Activated CD8-positive, alpha-beta memory T cell treated with anti-CD3 and anti-CD28 coated beads for 4 hours (primary cell): ENCODE measurements around the gene ROBO1.
"Not testable (repeated sequence)": the region's sequence is repeated elsewhere in the genome, so short reads cannot be mapped to it uniquely, and the experiment has no call there.

Experiments used
- DNase-seq, 2 donors: peaks; one replicate each; pipeline ENCODE4 v3.0.0-alpha.2; 2020; ENCODE audit warnings: low read depth in 2 of 2

The ROBO1 gene

DNA sequence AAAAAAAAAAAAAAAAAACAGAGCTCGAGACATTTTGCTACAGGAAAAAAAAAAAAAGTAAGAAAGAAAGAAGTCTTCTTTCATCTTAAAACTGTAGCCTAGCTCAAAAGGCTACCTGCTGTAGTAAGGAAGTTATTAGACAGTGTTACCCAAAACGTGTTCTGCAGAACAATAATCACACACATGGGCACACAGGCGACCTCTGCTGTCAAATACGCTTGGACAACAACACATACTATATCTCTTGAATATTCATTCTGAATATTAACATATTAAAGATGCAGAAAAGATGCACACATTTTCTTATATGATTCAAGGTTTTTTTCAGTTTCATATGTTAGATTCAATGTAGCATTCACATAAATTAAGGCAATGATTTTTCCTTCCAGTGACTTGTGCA lies 215.8 kb downstream of the ROBO1 start:
- DNase-seq = no peak

DNA sequence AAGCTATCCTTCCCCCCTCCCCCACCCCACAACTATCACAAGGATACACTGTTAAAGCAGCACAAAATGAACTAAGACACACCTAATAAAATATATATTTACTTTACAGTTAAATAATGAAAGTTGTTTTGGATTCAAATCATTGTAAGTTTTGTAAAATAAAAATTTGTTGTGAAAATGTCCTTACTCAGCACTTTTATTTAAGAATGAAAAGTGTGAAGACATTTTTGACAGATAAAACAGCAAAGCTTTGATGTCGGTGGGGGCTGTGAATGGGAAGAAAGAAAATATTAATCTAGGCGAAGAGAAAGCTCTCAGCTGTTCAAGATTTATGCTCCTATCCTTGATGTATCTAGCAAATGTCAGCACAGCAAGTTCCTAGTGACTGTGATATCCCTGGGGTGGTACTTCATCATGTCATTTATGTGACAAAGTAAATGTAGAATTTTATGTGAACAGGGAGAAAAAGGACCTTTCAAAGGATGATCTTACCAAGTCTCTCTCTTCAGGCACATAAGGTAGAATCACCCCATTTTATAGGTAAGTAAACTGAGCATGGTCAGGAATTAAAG lies 216.4 kb downstream of the ROBO1 start:
- no peak for DNase-seq

DNA sequence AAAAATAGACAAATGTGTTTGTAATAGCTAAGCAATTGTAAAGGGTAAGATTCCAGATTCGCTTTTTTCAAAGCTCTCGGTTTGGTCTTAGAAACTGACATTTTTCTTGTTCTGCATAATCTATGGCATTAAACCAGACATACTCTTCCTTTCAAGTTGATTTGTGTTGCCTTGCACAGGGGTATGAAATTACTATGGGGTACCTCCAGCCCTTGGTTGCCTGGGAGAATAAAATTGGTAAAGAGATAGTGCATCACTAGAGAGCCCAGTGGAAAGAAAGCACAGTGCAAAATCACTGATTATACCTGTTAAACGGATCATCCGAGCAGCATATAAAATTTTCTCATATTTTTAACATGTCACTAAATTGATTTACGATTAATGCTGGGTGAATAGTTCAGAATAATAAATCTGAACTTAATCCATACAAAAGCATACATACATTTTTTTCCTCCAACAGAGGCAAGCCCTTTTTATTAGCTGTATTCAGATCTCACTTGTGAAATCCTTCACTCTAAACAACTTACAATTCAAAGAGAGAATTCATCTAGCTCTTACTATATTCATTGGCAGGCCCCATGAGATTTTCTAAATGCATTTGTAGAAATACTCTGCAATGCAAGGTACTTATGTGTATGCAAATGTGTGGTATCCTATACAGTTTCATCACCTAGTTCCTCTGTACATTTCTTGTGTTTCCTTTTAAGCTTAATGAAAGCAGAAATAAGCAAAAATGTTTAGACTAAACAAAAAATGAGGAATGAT lies 224.4 kb downstream of the ROBO1 start:
- no peak for DNase-seq

DNA sequence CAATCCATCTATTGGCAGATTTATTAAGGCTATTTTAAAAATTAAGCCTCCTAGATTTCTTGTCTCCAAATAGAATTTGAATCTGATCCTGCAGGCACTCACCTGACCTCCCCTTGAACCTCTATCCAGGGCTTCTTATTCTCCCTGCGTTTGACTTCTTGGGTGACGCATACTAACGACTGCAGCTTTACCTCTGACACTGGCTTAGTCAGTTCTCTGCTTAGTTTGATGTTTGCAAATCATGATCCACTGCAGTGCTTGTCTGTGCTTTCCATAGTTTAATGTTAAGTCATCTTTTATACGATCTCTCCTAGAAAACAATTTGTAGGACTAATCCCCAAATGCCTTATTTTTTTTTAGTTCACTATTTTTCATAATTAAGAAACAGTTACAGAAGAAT lies 233.1 kb downstream of the ROBO1 start:
- DNase-seq = no peak

DNA sequence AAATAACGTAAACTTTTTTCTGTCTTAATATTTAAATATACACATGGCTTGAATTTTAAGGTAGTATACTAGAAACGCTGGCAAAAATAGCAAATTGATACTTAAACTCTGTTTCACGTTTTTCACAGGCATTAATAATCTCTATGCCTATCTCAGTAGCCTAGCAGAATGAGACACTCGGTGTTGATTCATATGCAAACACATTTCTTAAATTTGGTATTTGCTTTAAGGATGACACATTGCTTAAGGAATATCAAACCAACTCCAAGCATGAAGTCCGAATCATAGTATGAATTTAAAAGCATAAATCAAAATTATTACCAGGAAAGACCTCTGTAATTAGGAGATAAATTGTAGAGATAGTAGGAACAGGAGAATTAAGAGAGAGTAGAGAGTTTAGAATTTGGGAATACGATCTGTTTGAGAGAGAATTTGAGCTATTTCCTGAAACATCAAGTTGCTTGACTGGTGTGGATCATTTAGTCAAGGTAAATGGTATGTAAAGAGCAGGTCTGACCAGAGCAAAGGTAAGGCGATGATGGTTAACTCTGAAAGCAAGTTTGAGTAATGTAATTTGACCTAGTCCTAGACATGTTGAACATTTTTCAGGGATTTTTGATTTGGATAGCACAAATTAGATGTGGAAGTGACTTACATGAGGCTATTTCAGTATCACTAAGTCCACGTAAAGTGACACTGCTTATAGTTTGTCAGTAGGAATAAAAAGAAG lies 236.1 kb downstream of the ROBO1 start:
- no peak for DNase-seq

DNA sequence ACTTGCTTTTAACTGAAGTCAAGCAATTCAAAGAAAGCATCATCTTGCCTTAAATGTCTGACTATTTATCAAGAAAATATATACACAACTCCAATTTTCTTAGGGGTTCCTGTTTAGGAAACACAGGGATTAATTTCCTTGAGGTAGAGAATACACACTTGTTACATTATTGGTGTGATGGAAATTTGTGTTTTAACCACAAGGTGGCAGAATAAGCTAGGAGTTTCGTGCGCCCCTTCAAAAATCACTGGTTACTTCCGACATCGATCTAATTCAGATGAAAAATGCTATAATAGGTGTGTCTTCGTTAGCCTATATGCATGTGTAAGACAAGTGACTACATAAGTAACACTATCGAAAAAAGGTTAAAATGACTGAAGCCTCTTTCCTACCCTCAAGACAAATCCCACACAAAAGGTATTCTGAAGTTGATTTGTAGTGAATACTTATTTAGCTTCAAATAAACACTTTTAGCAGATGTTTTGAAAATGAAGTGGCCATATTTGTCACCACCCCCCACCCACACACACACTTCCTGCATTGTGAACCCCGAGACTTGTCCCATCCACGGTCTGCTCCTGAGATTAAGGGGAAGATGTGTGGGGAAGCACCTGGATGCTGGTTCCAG lies 246.5 kb downstream of the ROBO1 start:
- no peak for DNase-seq

DNA sequence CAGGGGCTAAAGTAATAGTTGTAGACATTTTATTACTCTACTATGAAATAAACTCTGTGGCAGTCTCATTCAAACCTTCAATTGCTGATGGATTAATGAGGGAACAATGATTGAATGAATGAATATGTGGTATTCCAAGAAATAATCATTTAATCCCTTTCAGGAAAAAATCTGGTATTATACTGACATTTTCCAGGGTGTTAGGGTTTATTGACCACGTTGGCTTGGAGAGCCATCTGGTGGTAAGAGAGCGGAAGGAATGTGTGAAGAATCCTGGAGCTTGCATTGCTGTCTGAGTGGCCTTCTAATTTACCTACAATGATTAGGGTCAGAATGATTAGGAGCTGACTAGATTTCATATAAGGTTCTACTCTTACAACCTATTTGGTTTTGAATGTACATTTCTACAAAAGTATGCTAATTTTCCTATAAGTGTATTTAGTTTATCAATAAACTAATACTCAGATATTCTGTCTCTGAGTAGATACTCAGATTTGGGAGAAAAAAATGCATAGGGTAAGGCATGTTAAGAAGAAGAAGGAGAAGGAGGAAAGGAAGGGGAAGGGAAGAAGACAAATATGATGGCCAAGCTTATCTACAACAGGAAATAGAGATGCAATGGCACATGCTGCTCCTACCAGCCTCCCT lies 249.9 kb downstream of the ROBO1 start:
- DNase-seq = no peak

DNA sequence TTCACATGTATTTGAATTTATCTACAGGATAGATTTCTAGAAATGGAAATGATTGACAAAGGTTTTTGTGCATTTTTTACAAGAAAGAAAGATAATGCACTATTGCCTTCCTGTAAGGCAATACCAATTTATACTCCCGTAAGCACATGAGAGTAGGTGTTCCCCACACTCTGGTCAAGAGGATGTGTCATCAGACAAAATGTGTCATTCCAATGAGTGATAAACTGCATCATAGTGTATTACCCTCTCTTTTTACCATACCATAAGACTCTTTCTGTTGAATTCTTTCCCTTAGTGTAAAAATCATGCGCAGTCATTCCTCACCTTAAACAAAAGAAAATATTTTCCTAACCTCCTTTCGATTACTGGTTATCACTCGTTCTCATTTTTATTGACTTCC lies 251.0 kb downstream of the ROBO1 start:
- no peak for DNase-seq

DNA sequence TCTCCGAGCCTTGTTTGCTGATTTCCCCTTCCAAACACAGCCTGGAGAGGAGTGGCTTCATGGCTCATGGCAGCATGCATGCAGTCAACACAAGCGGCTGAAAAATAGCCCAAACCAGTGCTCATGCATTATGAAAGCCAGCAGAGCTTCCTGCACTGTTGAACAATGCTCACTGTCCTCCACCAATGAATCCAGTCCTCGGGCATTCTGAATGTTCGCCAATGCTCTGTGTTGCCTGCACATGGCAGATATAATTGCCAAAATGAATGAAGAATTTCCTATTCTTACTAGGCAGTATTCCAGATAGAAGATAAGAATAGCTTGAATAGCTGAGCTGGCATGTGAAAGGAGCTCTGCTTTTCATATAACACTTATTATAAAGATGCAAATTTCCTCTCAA lies 252.7 kb downstream of the ROBO1 start:
- no peak for DNase-seq

DNA sequence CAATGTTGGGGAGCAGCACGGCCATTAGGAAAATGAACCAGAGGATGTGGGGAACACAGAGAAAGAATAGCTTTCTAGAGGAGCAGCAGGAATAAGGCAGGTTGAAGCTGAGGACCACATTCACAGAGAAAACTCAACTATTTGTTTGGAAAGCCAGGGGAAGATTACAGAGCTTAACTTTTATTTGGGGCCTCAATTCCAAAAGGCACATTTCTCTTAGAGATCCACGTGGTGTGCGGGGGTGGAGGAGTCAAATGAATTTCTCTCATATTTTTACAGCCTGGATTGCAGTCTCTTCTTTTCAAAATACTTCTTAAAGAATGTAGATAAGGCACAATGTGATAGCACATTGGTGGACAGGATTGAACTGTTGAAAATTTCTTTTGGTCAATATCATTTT lies 253.7 kb downstream of the ROBO1 start:
- no peak for DNase-seq

DNA sequence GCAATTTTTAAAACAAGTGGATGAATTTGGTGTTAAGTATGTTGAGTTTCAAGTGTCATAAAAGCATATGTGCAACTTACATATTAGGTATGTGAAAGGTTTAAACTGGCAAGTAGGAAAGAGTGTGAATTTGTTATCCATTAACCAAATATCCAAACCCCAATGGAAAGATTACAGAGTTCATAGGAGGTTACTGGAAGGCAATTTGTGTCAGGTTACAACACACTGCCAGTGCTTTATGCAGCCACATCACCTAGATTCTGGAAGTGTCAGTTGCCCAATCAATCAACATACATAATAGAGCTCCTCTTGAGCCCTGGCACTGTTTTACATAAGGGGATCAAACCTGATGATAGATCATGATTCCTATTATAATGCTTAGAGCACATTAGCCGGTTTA lies 261.0 kb downstream of the ROBO1 start:
- no peak for DNase-seq

DNA sequence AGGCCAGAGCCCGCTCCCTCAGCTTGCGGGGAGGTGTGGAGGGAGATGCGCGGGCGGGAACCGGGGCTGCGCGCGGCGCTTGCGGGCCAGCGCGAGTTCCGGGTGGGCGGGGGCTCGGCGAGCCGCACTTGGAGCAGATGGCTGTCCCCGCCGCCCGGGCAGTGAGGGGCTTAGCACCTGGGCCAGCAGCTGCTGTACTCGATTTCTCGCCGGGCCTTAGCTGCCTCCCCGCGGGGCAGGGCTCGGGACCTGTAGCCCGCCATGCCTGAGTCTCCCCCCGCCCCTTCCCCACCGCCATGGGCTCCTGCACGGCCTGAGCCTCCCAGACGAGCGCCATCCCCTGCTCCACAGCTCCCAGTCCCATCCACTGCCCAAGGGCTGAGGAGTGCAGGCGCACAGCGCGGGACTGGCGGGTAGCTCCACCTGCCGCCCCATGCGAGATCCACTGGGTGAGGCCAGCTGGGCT lies 265.5 kb downstream of the ROBO1 start:
- not testable (repeated sequence) for DNase-seq

DNA sequence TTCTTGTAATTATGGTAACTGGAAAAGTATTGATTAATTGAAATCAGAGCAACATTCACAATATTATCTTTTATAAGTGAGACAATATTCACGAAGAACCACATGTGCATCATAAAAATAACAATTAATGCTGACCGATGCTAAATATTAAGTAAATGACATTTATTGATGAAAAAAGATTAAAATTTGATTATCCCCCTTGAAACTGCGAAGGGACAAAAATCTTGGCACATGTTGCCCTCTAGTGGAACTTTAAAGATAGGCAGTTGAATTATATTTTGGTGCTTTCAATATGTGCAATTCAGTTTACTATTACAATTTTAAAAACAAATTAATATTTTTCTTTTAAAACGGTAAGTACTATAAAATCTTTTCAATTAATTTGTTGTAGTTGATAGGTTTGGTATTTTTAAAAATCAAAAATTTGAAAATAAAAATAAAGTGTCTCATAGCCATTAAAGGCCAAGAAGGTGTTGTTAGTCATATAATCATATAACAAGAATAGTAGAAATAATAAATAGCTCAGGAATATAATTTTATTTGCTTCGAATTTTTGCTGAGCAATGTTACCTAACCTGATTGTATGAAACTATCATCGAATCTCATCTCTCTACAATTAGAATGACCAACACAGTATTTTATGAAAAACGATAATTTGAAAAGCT lies 270.2 kb downstream of the ROBO1 start:
- DNase-seq = no peak

DNA sequence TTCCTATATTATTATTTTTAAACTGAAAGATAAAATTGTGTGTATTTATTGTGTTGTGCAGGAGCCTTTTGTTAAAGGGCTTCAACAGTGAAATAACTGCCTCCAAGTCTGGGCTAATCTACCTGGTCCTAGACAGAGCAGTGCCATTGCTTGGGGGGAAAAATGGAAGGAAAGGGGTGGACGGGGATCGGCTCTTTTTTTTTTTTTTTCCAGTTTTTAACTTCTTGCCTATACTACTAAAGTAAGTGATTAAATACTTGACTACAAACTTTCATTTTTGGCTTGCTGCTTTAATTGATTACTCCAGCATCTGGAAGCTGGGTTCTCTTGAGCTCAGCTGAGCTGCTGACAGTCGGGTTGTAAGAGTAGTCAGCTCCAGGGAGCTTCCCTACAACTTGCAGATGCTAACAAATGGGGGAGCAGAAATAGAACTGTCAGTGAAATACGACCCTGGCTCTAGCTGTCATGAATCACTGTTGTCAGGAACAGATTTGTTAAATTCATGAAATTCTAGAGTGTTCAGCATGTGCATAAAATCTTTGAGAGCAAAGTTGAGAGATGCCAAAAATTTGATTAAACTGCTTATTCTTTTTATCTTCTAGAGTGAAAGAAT lies 276.7 kb downstream of the ROBO1 start:
- DNase-seq = no peak

DNA sequence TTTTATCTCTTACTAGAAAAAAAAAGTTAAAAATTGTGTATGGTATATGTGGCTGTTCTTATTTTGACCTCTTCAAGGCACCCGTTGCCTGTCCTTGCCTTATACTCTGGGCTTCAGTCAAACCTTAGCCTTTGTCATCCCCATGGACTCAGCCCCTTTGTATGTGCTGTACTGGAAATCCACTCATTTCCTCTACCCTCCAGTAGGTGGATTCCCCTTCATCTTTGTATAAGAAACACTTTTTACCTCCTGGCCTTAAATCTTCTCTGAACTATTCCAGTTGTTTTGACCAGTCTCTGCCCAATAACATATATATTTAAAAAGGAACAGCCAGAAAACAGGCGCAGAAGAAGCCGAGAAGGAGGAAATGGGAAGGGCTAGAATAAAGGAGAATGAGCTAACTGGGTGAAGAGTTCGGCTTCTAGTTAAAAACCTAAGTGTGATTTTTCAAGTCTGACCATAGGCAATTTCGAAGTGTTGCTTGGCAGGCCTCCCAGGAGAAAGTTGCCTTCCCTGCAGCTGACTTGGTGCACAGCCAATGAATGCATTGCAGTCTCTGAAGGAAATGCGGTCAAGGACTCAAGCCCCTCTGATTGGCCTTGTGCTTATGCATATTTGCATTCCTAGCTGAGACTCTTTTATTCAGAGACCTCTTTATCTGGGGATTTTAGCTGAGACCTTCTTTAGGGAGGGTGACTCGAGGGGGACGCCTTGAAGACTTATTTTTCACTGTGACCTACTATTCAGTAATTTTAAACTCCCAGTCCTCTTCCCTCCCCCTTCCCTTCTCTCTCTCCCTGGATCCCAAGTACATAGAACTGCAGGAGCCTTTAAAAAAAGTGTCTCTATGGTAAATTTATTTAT lies 277.4 kb downstream of the ROBO1 start:
- no peak for DNase-seq

DNA sequence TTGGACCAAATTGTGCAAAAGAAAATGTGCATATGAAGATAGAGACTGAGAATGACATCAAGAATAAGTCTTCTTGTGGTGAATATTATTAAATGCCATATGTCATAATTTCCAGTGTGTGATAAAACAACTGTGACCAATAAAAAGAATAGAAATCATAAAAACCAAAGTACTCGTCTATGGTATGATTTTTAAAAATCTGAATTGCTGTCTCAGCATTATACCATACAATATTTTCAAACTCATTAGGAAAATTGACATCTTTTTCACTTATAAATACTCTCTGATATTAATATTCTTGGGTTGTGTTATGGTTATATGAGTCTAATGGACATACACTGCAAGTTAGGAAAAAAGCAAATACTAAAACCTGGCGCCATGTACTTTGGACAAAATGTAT lies 279.4 kb downstream of the ROBO1 start:
- DNase-seq = no peak

DNA sequence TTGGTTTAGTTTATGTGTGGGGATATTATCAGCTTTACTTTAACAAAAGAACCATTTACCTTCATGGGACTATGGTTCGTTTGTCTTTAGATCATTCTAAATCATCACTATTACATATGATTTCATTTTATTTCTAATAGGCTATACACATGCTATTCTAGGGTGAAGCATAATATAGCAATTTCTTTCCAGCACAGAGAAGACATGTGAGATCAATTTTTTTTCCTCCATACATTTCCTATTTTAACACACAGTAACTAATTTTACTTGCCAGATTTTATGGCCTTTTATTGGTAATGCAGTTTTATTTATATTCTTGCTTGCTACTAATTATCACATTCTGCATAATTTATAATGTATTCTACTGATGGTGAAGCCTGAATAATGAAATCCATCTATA lies 287.1 kb downstream of the ROBO1 start:
- DNase-seq = no peak

DNA sequence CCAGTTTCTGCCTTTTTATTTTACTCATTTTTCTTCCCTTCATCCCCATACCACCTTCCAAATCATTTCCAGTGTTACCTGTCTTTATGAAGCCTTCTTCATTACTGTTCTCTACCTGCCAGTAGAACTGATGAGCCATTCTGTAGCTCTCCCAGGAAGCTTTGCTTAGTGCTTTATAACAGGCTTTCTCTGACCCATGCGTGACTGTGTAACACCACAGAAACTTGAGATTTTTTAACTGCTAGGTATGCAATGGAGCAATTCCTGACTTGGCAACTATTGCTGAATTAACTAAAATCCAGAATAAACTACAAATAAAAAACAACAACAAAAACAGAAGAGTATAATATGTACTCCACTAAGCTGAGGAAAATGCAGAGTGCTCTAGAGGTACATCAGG lies 289.2 kb downstream of the ROBO1 start:
- no peak for DNase-seq

DNA sequence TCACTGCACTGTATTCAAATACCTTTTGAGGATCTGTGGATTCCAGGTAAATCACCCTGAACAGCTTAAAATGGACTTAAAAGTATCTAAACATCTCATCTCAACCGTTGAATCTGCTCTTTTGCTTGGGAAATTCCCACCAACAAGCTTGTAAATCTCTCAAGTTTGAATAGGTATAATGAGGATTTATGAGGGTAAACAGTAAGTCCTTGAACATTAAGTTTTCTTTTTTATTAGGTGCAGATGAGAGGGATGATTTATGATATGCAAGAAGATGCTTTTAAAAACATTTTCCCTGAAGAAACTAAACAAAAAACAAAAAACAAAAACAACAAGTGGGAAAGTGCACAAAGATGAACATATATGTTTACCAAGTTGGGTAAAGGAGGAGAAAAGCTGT lies 290.6 kb downstream of the ROBO1 start:
- no peak for DNase-seq

DNA sequence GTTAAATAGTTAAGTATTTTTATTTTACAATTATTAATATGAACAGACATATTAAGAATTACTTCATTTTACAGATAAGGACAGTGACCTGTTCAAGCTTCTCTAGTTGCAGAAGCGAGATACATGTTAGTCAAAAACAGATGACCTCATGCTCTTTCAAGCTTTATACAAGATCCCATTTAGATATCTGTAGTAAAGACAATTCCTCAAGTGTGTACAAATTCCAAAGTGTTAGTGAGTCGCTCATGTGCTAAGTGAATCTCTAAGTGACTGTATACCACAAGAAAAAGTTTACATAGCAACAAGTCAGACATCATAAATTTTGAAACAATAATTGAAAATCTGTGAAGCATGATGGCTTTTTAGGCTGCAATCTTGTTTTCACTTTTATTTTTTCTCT lies 293.8 kb downstream of the ROBO1 start:
- DNase-seq = no peak
